Ishikawa (cell line): ENCODE measurements around the gene RGS6.

Experiments used
- CEBPB ChIP-seq: IDR thresholded peaks from 2 replicates; pipeline ENCODE4 v1.6.1; 2012
- CREB1 ChIP-seq: IDR thresholded peaks from 2 replicates; pipeline ENCODE4 v1.6.1; 2012; ENCODE audit warnings: low read depth
- EGR1 ChIP-seq: IDR thresholded peaks from 2 replicates; pipeline ENCODE4 v1.6.1; 2012
- EP300 ChIP-seq: IDR thresholded peaks from 2 replicates; pipeline ENCODE4 v1.6.1; 2012; ENCODE audit warnings: borderline replicate concordance
- FOXM1 ChIP-seq: IDR thresholded peaks from 2 replicates; pipeline ENCODE4 v1.6.1; 2012; ENCODE audit warnings: low read depth, borderline replicate concordance
- NFIC ChIP-seq: IDR thresholded peaks from 2 replicates; pipeline ENCODE4 v1.6.1; 2012
- RAD21 ChIP-seq: IDR thresholded peaks from 2 replicates; pipeline ENCODE4 v1.6.1; 2012; ENCODE audit warnings: low read depth
- TAF1 ChIP-seq: IDR thresholded peaks from 2 replicates; pipeline ENCODE4 v1.6.1; 2012; ENCODE audit warnings: low read depth, mild to moderate bottlenecking
- TCF12 ChIP-seq: IDR thresholded peaks from 2 replicates; pipeline ENCODE4 v1.6.1; 2012; ENCODE audit warnings: low read depth
- TEAD4 ChIP-seq: IDR thresholded peaks from 2 replicates; pipeline ENCODE4 v1.6.1; 2012
- YY1 ChIP-seq: IDR thresholded peaks from 2 replicates; pipeline ENCODE4 v1.6.1; 2012; ENCODE audit warnings: low read depth
- ZBTB7A ChIP-seq: IDR thresholded peaks from 2 replicates; pipeline ENCODE4 v1.6.1; 2012; ENCODE audit warnings: low read depth
- TF ChIP-seq, protein P1 (sequence below): IDR thresholded peaks from 2 replicates; pipeline ENCODE4 v1.6.1; 2012
- TF ChIP-seq, protein P2 (sequence below): IDR thresholded peaks from 2 replicates; pipeline ENCODE4 v1.6.1; 2012
- TF ChIP-seq, protein P3 (sequence below): IDR thresholded peaks from 2 replicates; pipeline ENCODE4 v1.6.1; 2012; ENCODE audit warnings: low read depth, mild to moderate bottlenecking

The RGS6 gene

DNA sequence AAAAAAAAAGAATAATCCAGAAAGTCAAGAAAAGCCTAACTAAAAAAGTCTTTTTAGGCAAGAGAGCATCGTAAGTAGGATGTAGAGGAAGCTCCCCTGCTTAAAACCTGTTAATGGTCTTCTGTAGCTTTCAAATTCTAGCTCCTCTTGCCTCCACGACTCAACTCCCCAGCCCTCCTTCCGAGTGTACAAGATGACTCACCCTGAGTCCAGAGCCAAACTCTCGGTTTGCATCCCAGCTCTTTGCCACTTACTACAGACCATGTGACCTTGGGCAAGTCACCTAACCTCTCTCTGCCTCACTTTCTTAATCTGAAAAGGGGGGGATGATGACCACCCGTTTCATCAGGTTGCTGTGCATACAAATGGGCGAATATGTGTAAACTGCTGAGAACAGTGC, 501.3 kb downstream of the RGS6 start:
- TF ChIP-seq CEBPB (no peak), CREB1 (no peak), TAF1 (no peak), YY1 (no peak), NFIC (no peak), EP300 (no peak), TCF12 (no peak), EGR1 (no peak), FOXM1 (no peak), ZBTB7A (no peak), TEAD4 (no peak), RAD21 (no peak)
- TF ChIP-seq, protein P1, sequence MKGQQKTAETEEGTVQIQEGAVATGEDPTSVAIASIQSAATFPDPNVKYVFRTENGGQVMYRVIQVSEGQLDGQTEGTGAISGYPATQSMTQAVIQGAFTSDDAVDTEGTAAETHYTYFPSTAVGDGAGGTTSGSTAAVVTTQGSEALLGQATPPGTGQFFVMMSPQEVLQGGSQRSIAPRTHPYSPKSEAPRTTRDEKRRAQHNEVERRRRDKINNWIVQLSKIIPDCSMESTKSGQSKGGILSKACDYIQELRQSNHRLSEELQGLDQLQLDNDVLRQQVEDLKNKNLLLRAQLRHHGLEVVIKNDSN = no peak
- TF ChIP-seq, protein P2, sequence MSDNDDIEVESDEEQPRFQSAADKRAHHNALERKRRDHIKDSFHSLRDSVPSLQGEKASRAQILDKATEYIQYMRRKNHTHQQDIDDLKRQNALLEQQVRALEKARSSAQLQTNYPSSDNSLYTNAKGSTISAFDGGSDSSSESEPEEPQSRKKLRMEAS = no peak
- TF ChIP-seq, protein P3, sequence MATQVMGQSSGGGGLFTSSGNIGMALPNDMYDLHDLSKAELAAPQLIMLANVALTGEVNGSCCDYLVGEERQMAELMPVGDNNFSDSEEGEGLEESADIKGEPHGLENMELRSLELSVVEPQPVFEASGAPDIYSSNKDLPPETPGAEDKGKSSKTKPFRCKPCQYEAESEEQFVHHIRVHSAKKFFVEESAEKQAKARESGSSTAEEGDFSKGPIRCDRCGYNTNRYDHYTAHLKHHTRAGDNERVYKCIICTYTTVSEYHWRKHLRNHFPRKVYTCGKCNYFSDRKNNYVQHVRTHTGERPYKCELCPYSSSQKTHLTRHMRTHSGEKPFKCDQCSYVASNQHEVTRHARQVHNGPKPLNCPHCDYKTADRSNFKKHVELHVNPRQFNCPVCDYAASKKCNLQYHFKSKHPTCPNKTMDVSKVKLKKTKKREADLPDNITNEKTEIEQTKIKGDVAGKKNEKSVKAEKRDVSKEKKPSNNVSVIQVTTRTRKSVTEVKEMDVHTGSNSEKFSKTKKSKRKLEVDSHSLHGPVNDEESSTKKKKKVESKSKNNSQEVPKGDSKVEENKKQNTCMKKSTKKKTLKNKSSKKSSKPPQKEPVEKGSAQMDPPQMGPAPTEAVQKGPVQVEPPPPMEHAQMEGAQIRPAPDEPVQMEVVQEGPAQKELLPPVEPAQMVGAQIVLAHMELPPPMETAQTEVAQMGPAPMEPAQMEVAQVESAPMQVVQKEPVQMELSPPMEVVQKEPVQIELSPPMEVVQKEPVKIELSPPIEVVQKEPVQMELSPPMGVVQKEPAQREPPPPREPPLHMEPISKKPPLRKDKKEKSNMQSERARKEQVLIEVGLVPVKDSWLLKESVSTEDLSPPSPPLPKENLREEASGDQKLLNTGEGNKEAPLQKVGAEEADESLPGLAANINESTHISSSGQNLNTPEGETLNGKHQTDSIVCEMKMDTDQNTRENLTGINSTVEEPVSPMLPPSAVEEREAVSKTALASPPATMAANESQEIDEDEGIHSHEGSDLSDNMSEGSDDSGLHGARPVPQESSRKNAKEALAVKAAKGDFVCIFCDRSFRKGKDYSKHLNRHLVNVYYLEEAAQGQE = no peak

DNA sequence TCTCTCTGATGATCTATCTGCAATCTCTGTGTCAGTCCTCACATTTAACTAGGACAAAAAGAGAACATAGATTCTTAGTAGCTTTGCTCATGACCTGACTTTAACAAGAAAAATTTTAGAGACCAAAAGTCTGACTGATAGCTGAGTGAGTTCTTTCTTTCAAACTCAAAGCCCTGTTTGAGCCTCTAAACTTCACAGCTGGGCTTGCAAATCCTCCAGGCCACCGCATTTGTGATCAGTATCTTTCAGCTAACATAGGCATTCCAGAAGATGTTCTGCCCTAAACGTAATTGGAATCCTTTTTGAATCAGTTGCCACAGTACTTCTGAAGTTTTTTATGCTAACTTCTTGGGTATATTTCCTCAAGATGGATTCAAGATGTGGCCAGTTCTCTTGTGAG, 502.6 kb downstream of the RGS6 start:
- TF ChIP-seq TCF12 (no peak), ZBTB7A (no peak), CREB1 (no peak), NFIC (no peak), CEBPB (no peak), EGR1 (no peak), RAD21 (no peak), FOXM1 (no peak), TEAD4 (no peak), TAF1 (no peak)
- TF ChIP-seq, protein P3 = no peak
- TF ChIP-seq, protein P2 = no peak
- TF ChIP-seq, protein P1 = no peak

DNA sequence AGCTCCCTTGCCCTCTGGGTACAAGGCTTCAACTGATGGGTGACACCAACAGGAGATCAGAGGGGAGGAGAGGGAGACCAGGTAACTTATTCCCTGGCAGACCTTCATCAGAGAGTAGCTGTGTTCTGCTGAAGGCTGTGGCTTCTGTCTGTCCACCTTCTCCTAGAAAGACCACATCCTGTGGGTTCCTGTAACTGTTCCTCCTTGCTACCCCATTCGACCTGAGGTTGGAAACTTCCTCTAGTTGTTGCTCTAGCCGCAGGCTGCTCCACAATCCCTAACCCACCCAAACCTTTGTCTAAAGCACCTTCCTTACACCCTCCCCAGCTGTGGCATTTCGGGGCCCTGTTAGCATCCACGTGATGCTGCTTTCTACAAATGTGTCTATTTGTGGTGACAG, 507.5 kb downstream of the RGS6 start:
- no peak for TF ChIP-seq CREB1
- TF ChIP-seq, protein P2 = no peak

DNA sequence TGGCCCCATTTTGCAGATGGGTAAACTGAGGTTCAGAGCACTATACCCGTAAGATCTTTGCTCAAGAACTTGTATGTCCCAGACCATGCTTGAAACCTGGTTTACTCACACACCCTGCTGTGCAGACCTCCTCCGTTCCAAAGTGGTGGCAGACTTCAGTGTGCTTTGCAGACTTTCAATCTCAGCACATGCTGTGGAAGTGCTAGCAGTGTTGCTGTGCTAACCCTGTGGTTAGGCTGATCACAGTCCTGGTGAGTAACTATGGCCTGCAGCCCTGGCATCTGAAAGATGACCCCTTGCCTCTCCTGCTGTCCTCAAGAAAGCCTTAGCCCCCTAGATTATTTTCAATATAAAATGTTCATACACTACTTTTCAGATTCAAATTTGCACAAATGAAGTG, 511.0 kb downstream of the RGS6 start:
- TF ChIP-seq FOXM1 (no peak), CREB1 (no peak), CEBPB (no peak), YY1 (no peak), TAF1 (no peak), TEAD4 (no peak), RAD21 (no peak), NFIC (no peak), EGR1 (no peak)
- TF ChIP-seq, protein P2 = no peak
- TF ChIP-seq, protein P3 = no peak
- TF ChIP-seq, protein P1 = no peak
